Left colon (tissue), 2 donors: ENCODE results near the gene CCDC34. TPM values are rescaled to one million over a fixed set of nuclear protein-coding genes. Genes with fewer than 3 reads are reported as not detected.
"Not testable (repeated sequence)": the region's sequence is repeated elsewhere in the genome, so short reads cannot be mapped to it uniquely, and the experiment has no call there.

Source experiments
- ATAC-seq: fragments of 200-7000 bp; cut with Tn5 transposase; one replicate; pipeline ENCODE4 v1.9.1; 2020; ENCODE audit warnings: mild to moderate bottlenecking, moderate library complexity
- DNase-seq, 2 donors: peaks; one replicate each; pipeline ENCODE4 v3.0.0-alpha.2; 2020
- intact Hi-C, 2 donors: fragments of 100-400 bp; cut with DNase I in 1 of 2; cut with micrococcal nuclease in 1 of 2; formaldehyde crosslinking; loops; one replicate each; pipeline versions ENCODE4 v1.11.2 to v1.14.0; 2022; cut with DNase I, micrococcal nuclease
- total RNA-seq, 2 donors: library from RNA; stranded (reverse); fragmentation: NEBNext Ultra II Directional; extraction: Animal tissue kit (Norgen Biotek cat#: 25700); gene quantifications; one replicate each; pipeline ENCODE4 v1.2.1, GENCODE V29; 2021
- donor health status: DM: no; HTN: no; CAD: no.
- donor health status: DM: yes; HTN: yes; CAD: no.

Gene CCDC34
- total RNA-seq, 2 donors from 2014 or later, result 7.7 to 9.2 TPM

DNA sequence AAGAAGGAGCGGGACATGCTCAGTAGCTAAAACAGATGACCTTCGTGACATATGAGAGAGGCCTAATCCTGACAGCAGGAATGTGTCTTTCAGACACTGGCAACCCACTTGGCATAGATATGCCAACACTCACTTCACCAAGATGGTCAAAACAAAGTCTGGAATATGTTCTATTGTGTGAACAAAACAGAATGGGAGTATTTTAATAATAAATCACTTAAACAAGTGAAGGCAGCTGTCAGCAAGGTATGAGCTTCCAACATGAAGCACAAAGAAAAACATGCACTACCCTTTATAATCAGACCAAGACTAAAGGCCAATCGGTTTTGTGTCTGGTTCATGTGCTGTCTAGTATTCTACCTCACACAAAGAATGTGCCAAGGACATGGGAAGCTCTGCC is 23.1 kb downstream of the CCDC34 start:
- ATAC-seq (no peak), DNase-seq (no peak)
- intact Hi-C loops, result no loop called here

DNA sequence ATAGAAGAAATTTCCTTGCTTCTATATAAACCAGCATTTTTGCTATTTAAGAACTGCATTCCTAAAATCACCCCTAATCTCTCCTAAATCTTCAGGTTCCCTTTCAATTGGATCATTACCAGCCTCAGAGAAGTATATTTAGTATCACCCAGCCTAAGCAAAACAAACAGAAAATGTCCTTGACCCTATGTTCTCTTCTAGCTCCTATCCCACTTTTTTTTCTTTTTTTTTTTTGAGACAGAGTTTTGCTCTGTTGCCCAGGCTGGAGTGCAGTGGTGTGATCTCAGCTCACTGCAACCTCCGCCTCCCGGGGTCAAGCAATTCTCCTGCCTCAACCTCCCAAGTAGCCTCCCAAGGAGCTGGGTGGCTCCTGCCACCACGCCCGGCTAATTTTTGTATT is 28.3 kb downstream of the CCDC34 start:
- DNase-seq, ATAC-seq, intact Hi-C loops: not testable (repeated sequence)

DNA sequence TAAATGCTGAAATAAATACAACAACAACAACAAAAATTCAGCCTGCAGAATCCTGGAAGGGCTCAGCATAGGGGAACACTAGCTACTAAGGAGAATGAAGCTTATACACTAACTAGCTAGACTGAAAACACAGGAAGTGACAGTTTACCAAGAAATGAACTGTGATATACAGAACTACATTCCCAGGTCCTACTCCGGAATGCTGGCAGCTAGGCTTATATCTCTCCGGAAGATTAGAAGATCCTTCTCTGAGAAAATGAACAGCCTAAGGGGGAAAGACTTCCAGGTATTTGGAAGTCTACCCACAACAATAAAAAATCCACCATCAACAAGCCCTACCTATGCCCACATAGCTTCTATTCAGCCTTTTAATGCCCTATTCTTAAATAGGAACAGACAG is 31.0 kb downstream of the CCDC34 start:
- ATAC-seq (no peak), DNase-seq (no peak)
- intact Hi-C loops, result no loop called here

DNA sequence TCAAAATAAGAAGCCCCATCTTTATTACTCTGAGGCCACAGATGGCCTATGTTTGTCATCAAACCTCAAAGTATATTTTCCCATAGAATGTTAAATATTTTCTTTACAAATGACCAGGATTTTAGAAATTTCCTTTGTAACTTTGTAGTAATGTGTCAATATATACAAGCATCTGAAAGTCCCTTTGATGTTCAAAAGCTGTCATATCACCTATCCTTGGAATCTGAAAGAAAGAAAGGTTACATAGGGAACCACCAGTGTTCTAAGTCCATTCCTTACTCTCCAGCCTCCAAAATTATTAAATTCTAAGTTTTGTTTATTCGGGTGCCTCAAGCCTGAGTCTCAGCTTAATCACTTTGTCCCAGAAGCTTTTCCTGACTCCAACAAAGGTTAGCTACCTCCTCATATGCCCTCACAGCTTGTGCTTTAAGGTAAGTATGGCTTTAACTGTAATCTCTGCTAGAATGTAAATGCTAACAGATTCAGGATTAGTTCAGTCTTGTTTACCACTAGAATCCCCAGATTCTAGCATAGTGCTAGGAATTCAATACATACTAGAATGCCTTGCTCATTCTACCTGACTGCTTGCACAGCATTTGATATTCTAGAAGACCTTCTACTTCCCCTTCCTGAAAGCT is 32.3 kb downstream of the CCDC34 start:
- ATAC-seq (no peak), DNase-seq (no peak)
- intact Hi-C loops, result no loop called here

DNA sequence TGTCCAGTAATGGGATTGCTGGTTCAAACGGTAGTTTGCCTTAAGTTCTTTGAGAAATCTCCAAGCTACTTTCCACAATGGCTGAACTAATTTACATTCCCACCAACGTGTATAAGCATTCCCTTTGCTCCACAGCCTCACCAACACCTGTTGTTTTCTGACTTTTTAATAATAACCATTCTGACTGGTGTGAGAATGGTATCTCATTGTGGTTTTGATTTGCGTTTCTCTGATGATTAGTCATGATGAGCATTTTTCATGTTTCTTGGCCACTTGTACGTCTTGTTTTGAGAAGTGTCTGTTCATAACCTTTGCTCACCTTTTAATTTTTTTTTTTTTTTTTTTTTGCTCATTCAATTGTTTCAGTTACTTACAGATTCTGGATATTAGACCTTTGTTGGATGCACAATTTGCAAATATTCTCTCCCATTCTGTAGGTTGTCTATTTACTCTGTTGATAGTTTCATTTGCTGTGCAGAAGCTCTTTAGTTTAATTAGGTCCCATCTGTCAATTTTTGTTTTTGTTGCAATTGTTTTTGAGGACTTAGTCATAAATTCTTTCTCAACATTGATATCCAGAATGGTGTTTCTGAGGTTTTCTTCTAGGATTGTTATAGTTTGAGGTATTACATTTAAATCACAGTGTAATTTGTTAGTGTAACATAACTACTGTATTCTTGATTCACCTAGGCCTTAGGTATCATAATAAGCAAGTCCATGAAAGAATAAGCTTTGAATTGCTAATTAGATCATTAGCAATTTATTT is 33.0 kb downstream of the CCDC34 start:
- DNase-seq (no peak), ATAC-seq (no peak)
- intact Hi-C loops, result no loop called here

DNA sequence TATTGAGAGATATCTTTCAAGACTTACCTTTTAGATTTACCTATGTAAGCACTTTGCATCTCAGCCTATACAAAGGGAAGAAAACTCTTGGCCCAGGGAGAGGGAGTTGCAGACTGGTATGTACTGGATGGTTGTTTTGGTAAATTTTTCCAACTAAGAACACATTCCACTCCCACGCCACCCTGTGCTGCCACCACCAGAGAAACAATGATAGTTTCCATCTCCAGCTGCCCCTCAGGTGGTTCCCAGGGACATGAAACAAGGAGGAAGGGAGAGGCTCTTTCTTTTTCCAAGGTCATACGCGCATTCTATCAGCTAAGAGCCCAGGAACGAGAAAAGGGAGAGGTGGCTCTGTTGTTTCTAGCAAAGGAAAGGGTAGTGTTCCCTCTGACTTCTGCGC is 34.4 kb downstream of the CCDC34 start:
- intact Hi-C loops, result no loop called here
- ATAC-seq, result no peak
- DNase-seq, result no peak

DNA sequence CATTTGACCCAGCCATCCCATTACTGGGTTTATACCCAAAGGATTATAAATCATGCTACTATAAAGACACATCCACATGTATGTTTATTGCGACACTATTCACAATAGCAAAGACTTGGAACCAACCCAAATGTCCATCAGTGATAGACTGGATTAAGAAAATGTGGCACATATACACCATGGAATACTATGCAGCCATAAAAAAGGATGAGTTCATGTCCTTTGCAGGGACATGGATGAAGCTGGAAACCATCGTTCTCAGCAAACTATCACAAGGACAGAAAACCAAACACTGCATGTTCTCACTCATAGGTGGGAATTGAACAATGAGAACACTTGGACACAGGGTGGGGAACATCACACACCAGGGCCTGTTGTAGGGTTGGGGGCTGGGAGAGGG is 36.0 kb downstream of the CCDC34 start:
- DNase-seq, intact Hi-C loops, ATAC-seq: not testable (repeated sequence)

DNA sequence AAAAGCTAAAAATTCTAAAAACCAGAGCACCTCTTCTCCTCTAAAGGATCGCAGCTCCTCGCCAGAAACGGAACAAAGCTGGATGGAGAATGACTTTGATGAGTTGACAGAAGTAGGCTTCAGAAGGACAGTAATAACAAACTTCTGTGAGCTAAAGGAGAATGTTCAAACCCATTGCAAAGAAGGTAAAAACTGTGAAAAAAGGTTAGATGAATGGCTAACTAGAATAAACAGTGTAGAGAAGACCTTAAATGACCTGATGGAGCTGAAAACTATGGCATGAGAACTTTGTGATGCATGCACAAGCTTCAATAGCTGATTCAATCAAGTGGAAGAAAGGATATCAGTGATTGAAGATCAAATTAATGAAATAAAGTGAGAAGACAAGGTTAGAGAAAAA is 40.8 kb downstream of the CCDC34 start:
- ATAC-seq, intact Hi-C loops: not testable (repeated sequence)

DNA sequence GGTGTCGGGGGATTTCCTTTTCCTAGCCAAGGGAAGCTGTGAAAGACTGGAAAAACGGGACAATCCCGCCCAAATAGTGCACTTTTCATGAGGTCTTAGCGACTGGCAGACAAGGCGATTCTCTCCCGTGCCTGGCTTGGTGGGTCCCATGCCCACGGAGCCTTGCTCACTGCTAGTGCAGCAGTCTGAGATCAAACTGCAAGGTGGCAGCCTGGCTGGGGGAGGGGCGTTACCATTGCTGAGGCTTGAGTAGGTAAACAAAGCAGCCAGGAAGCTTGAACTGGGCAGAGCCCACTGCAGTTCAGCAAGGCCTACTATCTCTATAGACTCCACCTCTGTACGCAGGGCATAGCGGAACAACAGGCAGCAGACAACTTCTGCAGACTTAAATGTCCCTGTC is 41.7 kb downstream of the CCDC34 start:
- intact Hi-C loops, ATAC-seq: not testable (repeated sequence)
- peak in 1 of 2 donors; percentile 15 for DNase-seq

More for the DNA sequence above, 40.8 kb downstream of the CCDC34 start:
- not testable (repeated sequence) for DNase-seq

DNA sequence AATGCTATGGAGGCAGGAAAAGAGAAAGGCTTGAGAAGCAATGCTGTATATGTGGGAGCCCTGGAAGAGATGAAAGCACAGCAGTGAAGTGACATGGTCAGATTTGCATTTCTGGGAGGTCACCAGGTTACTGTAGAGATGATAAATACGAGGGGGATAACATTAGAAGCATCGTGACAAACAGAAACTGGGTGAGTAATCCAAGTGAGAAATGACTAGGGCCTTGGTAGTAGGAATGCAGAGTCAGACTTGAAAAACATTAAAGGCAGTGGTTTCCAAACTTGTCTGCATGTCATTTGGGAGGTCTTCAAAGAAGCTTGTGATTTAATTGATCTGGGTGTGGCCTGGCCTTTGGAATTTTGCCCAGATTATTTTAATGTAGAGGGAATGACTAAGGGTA is 43.9 kb downstream of the CCDC34 start:
- no peak for ATAC-seq
- intact Hi-C loops, result no loop called here
- no peak for DNase-seq

DNA sequence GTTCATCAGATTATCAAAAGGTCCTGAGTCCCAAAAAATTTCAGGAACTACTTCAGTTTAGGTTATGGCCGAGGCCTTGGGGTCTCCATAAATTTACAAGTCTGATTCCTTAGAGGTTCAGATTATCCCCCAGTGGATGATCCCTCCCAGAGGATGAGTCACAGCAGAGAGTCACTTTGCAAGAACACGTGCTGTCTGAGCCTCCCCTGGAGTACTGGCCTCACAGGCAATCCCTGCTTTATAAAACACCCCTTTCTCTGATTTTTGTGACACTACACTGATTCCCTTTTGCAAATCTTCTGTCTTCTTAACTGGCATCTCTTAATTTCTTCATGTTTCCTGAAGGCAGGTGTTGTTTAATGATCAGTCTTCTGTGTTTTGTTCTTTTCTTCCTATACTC is 45.3 kb downstream of the CCDC34 start:
- ATAC-seq (no peak), DNase-seq (no peak)
- intact Hi-C loops, result no loop called here

DNA sequence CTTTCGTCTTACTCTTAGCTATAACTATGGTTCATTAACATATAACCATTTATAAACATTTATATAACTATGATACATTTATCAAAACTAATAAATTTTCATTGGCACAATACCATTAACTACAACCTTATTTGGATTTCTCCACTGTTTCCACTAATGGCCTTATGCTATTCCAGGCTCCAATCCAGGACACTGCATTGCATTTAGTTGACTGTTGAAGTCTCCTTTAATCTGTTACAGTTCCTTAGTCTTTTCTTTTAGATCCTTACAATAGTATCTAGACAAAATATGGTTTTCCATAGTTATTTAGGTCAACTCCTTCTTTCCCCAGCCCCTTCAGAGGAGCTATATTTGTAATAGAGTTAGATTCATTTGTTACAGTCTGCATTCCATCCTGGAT is 47.2 kb downstream of the CCDC34 start:
- intact Hi-C loops, result no loop called here
- DNase-seq (no peak), ATAC-seq (no peak)

DNA sequence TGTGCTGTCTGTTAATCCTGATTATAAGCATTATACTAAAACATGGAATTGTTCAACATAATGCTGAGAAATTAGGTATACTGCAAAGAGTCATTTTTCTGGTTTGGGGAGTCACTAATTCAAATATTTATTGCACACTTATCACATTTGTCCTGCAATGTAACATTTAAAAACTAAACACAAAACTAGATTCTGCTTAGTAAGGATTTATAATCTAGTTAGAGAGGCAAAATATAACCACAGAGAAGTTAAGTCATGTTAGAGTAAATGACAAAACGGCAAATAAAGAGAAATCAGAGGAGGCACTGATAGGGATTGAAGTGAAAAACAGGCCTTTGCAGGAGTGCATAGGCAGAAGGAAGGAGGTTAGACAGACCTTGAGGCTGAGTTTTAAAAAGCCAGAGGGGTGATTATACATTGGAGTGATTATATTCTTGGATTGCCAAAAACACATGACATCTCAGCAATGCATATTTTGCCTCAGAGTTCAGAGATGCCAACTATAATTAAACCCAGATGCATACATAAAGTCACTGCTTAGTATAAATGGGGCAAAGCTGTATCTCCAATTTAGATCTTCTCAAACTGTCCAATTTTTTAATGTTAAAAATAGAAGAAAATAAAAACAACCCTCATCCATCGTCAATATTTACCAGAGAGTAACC is 49.7 kb downstream of the CCDC34 start:
- DNase-seq, result no peak
- ATAC-seq, result no peak
- intact Hi-C loops, result no loop called here

DNA sequence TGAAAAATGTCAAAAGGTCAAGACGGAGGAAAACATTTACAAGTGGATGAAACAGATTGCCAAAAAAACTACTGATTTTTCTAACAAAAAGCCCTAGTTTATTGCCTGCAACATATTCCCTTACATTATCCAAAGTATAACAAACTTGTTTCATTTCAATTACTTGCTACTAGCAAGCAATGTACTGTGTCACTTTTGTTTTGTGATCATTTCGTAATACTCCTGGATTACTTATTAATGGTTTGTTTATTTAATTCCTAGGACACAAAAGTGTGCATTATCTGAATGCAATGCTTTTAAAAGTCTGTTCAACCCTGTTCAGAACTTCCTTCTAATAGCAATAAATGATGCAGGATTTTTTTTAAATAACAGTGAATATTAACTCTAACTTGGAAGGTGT is 50.9 kb downstream of the CCDC34 start:
- ATAC-seq (no peak), DNase-seq (no peak)
- intact Hi-C loops, result no loop called here

DNA sequence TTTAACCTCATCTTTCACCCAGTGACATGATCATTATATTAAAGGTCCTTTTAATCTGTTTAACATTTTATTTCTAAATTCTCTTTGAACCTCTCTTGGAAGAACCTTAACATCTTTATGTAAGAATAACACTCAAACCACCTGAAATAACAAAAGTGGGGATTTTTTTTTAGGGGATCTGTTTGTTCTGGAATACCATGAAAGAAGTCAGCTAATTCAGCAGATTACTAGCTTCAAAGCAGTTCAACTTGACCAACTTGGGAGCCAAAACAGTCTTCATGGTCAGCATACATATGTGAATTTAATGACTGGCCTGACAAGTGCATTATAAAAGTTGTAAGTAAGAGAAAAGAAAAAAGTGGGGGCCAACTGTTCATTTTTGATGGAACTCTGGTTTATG is 52.3 kb downstream of the CCDC34 start:
- ATAC-seq, result no peak

DNA sequence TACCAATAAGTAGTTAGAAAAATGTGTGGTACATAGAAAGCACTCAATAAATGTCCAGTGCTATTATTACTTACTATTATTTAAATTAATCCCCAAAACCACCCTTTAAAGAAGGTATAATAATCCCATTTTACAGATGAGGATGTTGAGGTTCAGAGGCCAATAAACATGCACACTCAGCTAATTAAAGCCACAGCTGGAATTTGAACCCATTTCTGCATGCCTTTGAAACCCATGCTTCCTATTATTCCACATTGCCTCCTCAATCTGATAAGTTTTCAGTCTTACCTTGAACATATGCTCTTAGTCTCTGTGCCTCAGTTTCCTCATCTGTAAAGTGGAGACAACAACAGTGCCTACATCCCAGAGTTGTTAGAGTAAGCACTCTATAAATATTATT is 52.8 kb downstream of the CCDC34 start:
- DNase-seq, result no peak
- no peak for ATAC-seq
- intact Hi-C loops, result no loop called here

More for the DNA sequence above, 52.3 kb downstream of the CCDC34 start:
- intact Hi-C loops, result no loop called here
- DNase-seq, result no peak

DNA sequence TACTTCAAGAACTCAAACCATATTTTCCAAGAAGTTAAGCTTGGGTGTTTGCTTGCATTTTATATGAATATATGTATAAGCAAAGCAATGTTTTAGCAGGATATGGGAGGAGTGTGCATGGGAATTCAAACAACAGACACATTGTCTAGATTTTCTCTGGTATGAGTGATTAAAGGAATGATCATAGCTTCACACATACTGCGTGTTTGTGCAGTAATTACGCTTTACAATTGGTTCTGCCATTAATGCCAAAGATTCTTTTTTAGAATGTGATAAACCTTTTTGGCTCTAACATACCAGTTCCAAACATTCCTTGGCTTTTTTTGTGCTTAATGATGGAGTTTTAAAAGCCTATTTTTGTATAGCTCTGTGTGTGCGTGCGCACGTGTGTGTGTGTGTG is 54.0 kb downstream of the CCDC34 start:
- ATAC-seq (no peak), DNase-seq (no peak)
- intact Hi-C loops, result no loop called here

DNA sequence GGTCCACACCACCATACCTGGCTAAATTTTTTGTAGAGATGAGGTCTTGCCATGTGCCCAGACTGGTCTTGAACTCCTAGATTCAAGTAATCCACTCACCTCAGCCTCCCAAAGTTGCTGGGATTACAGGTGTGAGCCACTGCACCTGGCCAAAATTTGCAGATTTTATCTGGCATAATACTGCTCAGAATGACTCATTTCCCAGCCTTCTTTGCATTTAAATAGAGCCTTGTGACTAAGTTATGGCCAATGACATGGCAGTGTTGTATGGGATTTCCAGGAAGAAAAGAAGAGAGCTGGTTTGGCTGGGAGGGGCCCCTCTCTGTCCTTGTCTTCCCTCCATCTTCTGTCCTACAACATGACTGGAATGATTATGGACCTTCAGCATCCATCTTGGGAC is 55.8 kb downstream of the CCDC34 start:
- intact Hi-C loops, result no loop called here
- DNase-seq, result no peak
- ATAC-seq, result no peak

DNA sequence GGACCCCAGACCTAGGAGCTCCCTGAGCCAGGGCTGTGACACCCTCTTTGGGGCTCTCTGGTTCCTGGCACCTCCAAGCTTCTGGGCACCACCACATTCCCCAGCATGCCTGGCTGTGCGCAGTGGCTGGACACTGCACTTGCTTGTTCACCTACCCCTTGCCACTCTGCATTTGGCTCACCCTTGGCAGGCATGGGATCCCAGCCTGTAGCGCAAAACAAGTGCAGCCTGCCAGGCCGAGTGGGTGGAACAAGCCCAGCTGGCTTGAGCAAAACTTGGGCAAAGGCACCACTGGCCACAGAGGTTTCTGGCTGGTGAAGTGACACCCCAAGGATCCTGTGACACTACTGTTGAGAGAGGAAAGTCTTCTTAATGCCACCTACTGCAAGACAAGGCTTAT is 57.3 kb downstream of the CCDC34 start:
- intact Hi-C loops, result no loop called here
- DNase-seq (no peak), ATAC-seq (no peak)

DNA sequence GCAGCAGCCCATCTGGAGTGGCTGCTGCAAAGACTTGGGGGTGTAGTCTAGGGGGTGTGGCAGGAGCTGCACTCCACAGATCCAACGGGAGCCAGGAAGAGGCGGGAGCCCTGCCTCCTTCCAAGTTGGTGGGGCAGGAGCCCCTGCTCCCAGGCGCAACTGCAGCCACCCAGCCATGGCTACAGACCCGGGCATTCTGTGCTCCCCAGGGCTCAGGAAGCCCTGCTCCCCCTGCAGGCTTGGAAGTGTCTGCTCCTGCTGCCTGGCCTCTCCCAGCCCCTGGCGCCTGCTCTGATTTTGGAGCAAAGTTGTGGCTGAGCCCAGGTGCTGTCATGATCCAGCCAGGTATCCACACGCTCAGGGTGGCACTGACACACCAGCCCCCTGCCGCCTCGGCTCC is 58.5 kb downstream of the CCDC34 start:
- ATAC-seq (no peak), DNase-seq (no peak)
- intact Hi-C loops, result no loop called here
